ENCODE results near the gene PFN1.

Gene PFN1

DNA sequence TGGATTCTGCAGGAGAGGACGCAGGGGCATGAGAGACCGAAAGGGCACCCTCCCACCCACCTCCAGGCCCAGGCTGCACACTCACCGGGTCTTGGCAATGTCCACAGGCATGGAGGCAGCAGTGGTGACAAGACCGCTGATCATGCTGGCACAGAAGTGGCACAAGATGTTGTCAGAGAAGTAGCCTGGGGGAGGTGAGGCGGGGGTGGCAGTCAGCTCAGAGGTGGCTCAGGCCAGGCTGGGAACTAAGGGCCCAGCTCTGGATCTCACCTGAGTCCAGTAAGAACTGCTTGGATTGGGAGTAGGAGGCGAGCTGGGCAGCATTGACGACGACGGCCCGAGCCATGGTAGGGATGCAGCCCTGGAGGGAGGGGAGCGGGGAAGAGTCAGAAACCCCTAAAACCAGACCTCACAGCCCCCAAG lies 10.2 kb downstream of the PFN1 start:
- TF ChIP-seq CREB1 (IDR thresholded peaks at IDR 0.05; ENCODE audit: low read depth) (no peak), RAD21 (IDR thresholded peaks at IDR 0.05; ENCODE audit: low read depth) (no peak), TEAD4 (IDR thresholded peaks at IDR 0.05) (no peak)

GRCh38 chr17:4937553-4937952 lies 10.8 kb downstream of the PFN1 start:
- TF ChIP-seq EGR1 (IDR thresholded peaks at IDR 0.05) (no peak), FOXM1 (IDR thresholded peaks at IDR 0.05; ENCODE audit: borderline replicate concordance, low read depth) (no peak), CEBPB (IDR thresholded peaks at IDR 0.05) (no peak), RAD21 (IDR thresholded peaks at IDR 0.05; ENCODE audit: low read depth) (no peak), NFIC (IDR thresholded peaks at IDR 0.05) (no peak), TAF1 (IDR thresholded peaks at IDR 0.05; ENCODE audit: low read depth) (no peak), EP300 (IDR thresholded peaks at IDR 0.05; ENCODE audit: borderline replicate concordance) (no peak), TEAD4 (IDR thresholded peaks at IDR 0.05) (no peak), YY1 (IDR thresholded peaks at IDR 0.05; ENCODE audit: low read depth) (no peak), TCF12 (IDR thresholded peaks at IDR 0.05; ENCODE audit: low read depth) (no peak), USF1 (IDR thresholded peaks at IDR 0.05) (no peak), REST (IDR thresholded peaks at IDR 0.05; ENCODE audit: low read depth) (no peak), CREB1 (IDR thresholded peaks at IDR 0.05; ENCODE audit: low read depth) (no peak), ZBTB7A (IDR thresholded peaks at IDR 0.05; ENCODE audit: low read depth) (no peak)
- TF ChIP-seq, protein P1, sequence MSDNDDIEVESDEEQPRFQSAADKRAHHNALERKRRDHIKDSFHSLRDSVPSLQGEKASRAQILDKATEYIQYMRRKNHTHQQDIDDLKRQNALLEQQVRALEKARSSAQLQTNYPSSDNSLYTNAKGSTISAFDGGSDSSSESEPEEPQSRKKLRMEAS (IDR thresholded peaks at IDR 0.05), result no peak

DNA sequence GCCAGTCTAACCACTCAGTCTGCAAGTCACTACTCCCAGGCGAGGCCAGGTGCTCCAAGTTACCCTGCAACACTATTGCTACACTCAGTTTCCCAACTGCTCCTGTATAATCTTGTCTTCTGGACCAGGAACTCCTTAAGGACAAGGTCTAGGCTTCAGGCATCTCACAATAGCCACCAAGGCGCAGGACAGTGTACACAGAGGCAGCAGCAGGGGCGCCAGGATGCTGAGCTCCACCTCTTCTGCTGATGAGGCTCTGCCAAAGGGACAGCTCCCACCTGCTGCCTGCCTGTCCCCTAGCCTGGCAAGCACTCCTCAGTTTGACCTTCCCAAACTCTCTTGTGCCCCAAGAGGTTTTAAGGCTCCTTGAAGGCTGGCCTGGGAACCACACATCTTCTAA lies 11.9 kb downstream of the PFN1 start:
- TF ChIP-seq TEAD4 (IDR thresholded peaks at IDR 0.05) (no peak), TAF1 (IDR thresholded peaks at IDR 0.05; ENCODE audit: low read depth) (no peak), EP300 (IDR thresholded peaks at IDR 0.05; ENCODE audit: borderline replicate concordance) (no peak), RAD21 (IDR thresholded peaks at IDR 0.05; ENCODE audit: low read depth) (no peak), NFIC (IDR thresholded peaks at IDR 0.05) (no peak)
- TF ChIP-seq, protein P1 (IDR thresholded peaks at IDR 0.05), result no peak

DNA sequence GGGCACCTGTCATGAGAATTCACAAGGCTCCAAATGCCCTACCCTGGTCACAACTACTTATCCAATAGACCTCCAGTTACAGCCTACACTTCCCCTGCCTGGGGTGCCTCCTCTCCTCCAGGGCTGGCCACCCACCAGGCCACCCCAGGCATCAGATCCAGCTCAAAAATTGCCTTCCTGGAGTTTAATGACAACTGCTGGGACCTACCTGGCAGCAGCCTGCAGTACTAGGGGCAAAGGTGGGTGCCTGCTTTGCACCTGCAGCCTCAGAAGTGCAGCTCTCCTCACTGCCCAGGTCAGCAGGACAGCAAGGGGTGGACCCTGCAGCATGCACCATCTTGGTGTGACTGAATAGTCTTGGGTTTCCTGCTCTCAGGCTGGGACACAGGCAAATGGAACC lies 12.7 kb downstream of the PFN1 start:
- no peak for TF ChIP-seq ZBTB7A (IDR thresholded peaks at IDR 0.05; ENCODE audit: low read depth)
- no peak for TF ChIP-seq TCF12 (IDR thresholded peaks at IDR 0.05; ENCODE audit: low read depth)
- no peak for TF ChIP-seq NFIC (IDR thresholded peaks at IDR 0.05)
- no peak for TF ChIP-seq YY1 (IDR thresholded peaks at IDR 0.05; ENCODE audit: low read depth)
- TF ChIP-seq CREB1 (IDR thresholded peaks at IDR 0.05; ENCODE audit: low read depth), result no peak
- TF ChIP-seq FOXM1 (IDR thresholded peaks at IDR 0.05; ENCODE audit: borderline replicate concordance, low read depth), result no peak
- TF ChIP-seq REST (IDR thresholded peaks at IDR 0.05; ENCODE audit: low read depth), result no peak
- no peak for TF ChIP-seq USF1 (IDR thresholded peaks at IDR 0.05)
- no peak for TF ChIP-seq EP300 (IDR thresholded peaks at IDR 0.05; ENCODE audit: borderline replicate concordance)
- TF ChIP-seq, protein P1 (IDR thresholded peaks at IDR 0.05), result no peak
- TF ChIP-seq EGR1 (IDR thresholded peaks at IDR 0.05), result no peak

GRCh38 chr17:4934173-4934979 lies 14.0 kb downstream of the PFN1 start:
- TF ChIP-seq CEBPB (IDR thresholded peaks at IDR 0.05) (no peak), FOXM1 (IDR thresholded peaks at IDR 0.05; ENCODE audit: borderline replicate concordance, low read depth) (no peak), TEAD4 (IDR thresholded peaks at IDR 0.05) (no peak), NFIC (IDR thresholded peaks at IDR 0.05) (peak; percentile 23; the same call in 1 of the 2 replicates)
- TF ChIP-seq, protein P1 (IDR thresholded peaks at IDR 0.05), result no peak

- TF ChIP-seq CEBPB (IDR thresholded peaks at IDR 0.05), result no peak
Observed at GRCh38 chr17:4933646-4934045, 14.7 kb downstream of the PFN1 start.

All from Ishikawa (cell line).